ENCODE measurements around the gene ST13.
A peak's percentile ranks its signal among the peaks of the same experiment; 100 is the strongest.

DNA sequence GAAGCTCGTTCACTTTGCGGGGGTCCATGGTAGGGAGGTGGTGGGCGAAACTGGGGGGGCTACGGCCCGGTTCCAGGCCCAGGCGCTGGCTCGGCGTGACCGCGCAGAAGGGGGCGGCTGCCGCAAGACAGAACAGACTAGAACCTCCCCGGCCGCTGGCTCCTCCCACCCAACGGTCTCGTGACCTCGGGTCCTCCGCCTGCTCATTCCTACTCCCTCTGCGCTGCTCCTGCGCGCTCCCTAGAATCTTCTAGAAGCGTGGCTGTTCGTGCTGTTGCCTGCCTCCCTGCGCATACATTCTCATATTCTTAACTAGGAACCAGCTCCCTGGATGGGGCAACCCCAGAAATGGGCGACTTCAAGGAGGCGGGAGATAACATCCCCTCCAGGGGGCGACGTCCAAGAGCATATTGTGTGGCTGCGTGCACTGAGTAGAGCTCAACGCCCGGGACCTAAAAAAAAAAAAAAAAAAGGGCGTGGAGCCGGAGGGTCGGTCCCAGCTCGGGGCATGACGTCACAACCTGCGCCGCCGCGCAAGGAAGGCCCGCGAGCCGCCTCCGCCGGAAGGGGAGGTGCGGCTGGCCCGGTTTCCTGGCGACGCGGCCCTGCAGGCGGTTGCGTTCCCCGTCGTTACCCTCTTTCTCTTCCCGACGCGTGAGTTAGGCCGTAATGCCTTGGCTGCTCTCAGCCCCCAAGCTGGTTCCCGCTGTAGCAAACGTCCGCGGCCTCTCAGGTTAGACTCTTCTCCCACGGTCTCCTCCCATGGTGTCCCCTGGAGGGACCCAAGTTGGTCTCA lies at the start of gene ST13, which contains the start of gene XPNPEP3:
- TF ChIP-seq, protein P1, sequence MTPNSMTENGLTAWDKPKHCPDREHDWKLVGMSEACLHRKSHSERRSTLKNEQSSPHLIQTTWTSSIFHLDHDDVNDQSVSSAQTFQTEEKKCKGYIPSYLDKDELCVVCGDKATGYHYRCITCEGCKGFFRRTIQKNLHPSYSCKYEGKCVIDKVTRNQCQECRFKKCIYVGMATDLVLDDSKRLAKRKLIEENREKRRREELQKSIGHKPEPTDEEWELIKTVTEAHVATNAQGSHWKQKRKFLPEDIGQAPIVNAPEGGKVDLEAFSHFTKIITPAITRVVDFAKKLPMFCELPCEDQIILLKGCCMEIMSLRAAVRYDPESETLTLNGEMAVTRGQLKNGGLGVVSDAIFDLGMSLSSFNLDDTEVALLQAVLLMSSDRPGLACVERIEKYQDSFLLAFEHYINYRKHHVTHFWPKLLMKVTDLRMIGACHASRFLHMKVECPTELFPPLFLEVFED (CRISPR knock-in tag; conservative IDR thresholded peaks at IDR 0.05): no peak
- peak; percentile 48; the same call in 1 of the 2 replicates for TF ChIP-seq SP1 (CRISPR knock-in tag; IDR thresholded peaks at IDR 0.05)
- no peak for TF ChIP-seq MTF1 (CRISPR knock-in tag; IDR thresholded peaks at IDR 0.05; ENCODE audit: borderline replicate concordance)
- TF ChIP-seq, protein P2, sequence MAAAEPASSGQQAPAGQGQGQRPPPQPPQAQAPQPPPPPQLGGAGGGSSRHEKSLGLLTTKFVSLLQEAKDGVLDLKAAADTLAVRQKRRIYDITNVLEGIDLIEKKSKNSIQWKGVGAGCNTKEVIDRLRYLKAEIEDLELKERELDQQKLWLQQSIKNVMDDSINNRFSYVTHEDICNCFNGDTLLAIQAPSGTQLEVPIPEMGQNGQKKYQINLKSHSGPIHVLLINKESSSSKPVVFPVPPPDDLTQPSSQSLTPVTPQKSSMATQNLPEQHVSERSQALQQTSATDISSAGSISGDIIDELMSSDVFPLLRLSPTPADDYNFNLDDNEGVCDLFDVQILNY (CRISPR knock-in tag; IDR thresholded peaks at IDR 0.05): no peak
- TF ChIP-seq NR1H2 (CRISPR knock-in tag; IDR thresholded peaks at IDR 0.05): no peak
- no peak for TF ChIP-seq NR2C2 (CRISPR knock-in tag; IDR thresholded peaks at IDR 0.05)
- peak; percentile 72 for TF ChIP-seq NR2C2 (tag; IDR thresholded peaks at IDR 0.05)
- no peak for TF ChIP-seq ZNF121 (CRISPR knock-in tag; conservative IDR thresholded peaks at IDR 0.05)
- TF ChIP-seq ZNF24 (IDR thresholded peaks at IDR 0.05): no peak
- TF ChIP-seq, protein P3, sequence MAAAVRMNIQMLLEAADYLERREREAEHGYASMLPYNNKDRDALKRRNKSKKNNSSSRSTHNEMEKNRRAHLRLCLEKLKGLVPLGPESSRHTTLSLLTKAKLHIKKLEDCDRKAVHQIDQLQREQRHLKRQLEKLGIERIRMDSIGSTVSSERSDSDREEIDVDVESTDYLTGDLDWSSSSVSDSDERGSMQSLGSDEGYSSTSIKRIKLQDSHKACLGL (CRISPR knock-in tag; IDR thresholded peaks at IDR 0.05; ENCODE audit: borderline replicate concordance, poor library complexity, severe bottlenecking): no peak
- no peak for TF ChIP-seq BDP1 (IDR thresholded peaks at IDR 0.05; ENCODE audit: insufficient read depth, insufficient read length)

Measured in K562 (cell line).